ENCODE measurements around the gene HOXD9. TPM values are rescaled to one million over a fixed set of nuclear protein-coding genes. Genes with fewer than 3 reads are reported as not detected.

The HOXD9 gene
- total and polyA plus RNA-seq, 4 experiments from 2014 or later: not detected

- Mint-ChIP-seq H3K27me3 (peaks cover 65 to 73% of the 10 kb centered on the region in 2 donors), H3K9me3 (peaks cover 0 to 40% (median 22%) of the 10 kb centered on the region in 8 donors), H3K27ac (peak overlapping the region in 4 of 7 donors; percentile 29 to 81 (median 70)), H3K4me1 (peaks cover 4 to 19% (median 11%) of the 10 kb centered on the region in 4 donors), H3K36me3 (no peaks in the 10 kb centered on the region), H3K4me3 (peak overlapping the region in 3 of 8 donors; percentile 30 to 57 (median 52))
- POLR2A ChIA-PET (ENCODE audit: partially characterized antibody): no interaction called here
- Histone ChIP-seq H3K4me1 (ENCODE audit: insufficient read depth, low read length) (peaks cover 6% of the 10 kb centered on the region), H3K9me3 (ENCODE audit: control insufficient read depth in 1 of 2, low read length in 2 of 2) (no peaks in the 10 kb centered on the region), H3K27ac (ENCODE audit: low read depth, low read length) (no peak overlapping the region), H3K4me3 (ENCODE audit: low read length in 2 of 2) (no peak overlapping the region), H3K27me3 (ENCODE audit: insufficient read depth, low read length) (peaks cover 71% of the 10 kb centered on the region), H3K36me3 (ENCODE audit: insufficient read depth, low read length) (no peaks in the 10 kb centered on the region)
- intact Hi-C loops (cut with micrococcal nuclease): loop anchor here (5.0 kb wide), 1 partner anchor 35 kb away; no protein-coding TSS in a partner anchor
- CTCF ChIA-PET (ENCODE audit: partially characterized antibody): interaction anchor here (1.2 to 3.4 kb wide), 3 partner anchors 14 to 18 kb away, joined by 3 to 12 read pairs (median 3); no protein-coding TSS in a partner anchor
- DNase-seq: no peak
Measured at GRCh38 chr2:176112375-176113302, 9.9 kb upstream of the HOXD9 start.

- H3K4me3 Mint-ChIP-seq: peak overlapping the region in 1 of 8 donors; percentile 36
- peaks cover 73 to 82% of the 10 kb centered on the region in 2 donors for H3K27me3 Mint-ChIP-seq
- no peak for DNase-seq
- H3K9me3 Mint-ChIP-seq: peaks cover 2 to 44% (median 27%) of the 10 kb centered on the region in 8 donors
- intact Hi-C loops (cut with micrococcal nuclease): loop anchor here (5.0 kb wide), 1 partner anchor 37 kb away; no protein-coding TSS in a partner anchor
- Histone ChIP-seq H3K9me3 (ENCODE audit: control insufficient read depth in 1 of 2, low read length in 2 of 2) (no peaks in the 10 kb centered on the region), H3K27me3 (ENCODE audit: insufficient read depth, low read length) (peaks cover 76% of the 10 kb centered on the region), H3K4me3 (ENCODE audit: low read length in 2 of 2) (no peak overlapping the region), H3K4me1 (ENCODE audit: insufficient read depth, low read length) (peaks cover 9% of the 10 kb centered on the region), H3K36me3 (ENCODE audit: insufficient read depth, low read length) (no peaks in the 10 kb centered on the region), H3K27ac (ENCODE audit: low read depth, low read length) (no peak overlapping the region)
- ChIA-PET CTCF (ENCODE audit: partially characterized antibody) (interaction anchor here (0.7 to 1.6 kb wide), 4 partner anchors 12 to 18 kb away, joined by 3 read pairs; no protein-coding TSS in a partner anchor), POLR2A (ENCODE audit: partially characterized antibody) (no interaction called here)
- H3K4me1 Mint-ChIP-seq: peaks cover 4 to 12% (median 8%) of the 10 kb centered on the region in 4 donors
- peak overlapping the region in 2 of 7 donors; percentile 68 to 81 for H3K27ac Mint-ChIP-seq
- H3K36me3 Mint-ChIP-seq: peaks cover 0 to 2% of the 10 kb centered on the region in 2 donors
Measured at GRCh38 chr2:176114120-176114929, 8.2 kb upstream of the HOXD9 start.

GRCh38 chr2:176114930-176115625, 7.4 kb upstream of the HOXD9 start:
- intact Hi-C loops (cut with micrococcal nuclease): loop anchor here (5.0 kb wide), 1 partner anchor 38 kb away; no protein-coding TSS in a partner anchor
- peaks cover 70 to 80% of the 10 kb centered on the region in 2 donors for H3K27me3 Mint-ChIP-seq
- DNase-seq: no peak
- Histone ChIP-seq H3K9me3 (ENCODE audit: control insufficient read depth in 1 of 2, low read length in 2 of 2) (no peaks in the 10 kb centered on the region), H3K27me3 (ENCODE audit: insufficient read depth, low read length) (peaks cover 75% of the 10 kb centered on the region), H3K4me1 (ENCODE audit: insufficient read depth, low read length) (peaks cover 9% of the 10 kb centered on the region), H3K27ac (ENCODE audit: low read depth, low read length) (no peak overlapping the region), H3K4me3 (ENCODE audit: low read length in 2 of 2) (no peak overlapping the region), H3K36me3 (ENCODE audit: insufficient read depth, low read length) (no peaks in the 10 kb centered on the region)
- no peak overlapping the region for H3K4me3 Mint-ChIP-seq
- ChIA-PET CTCF (ENCODE audit: partially characterized antibody) (no interaction called here), POLR2A (ENCODE audit: partially characterized antibody) (no interaction called here)
- H3K36me3 Mint-ChIP-seq: peaks cover 0 to 2% of the 10 kb centered on the region in 2 donors
- H3K9me3 Mint-ChIP-seq: peaks cover 2 to 36% (median 21%) of the 10 kb centered on the region in 8 donors
- peak overlapping the region in 1 of 7 donors; percentile 81 for H3K27ac Mint-ChIP-seq
- H3K4me1 Mint-ChIP-seq: peaks cover 2 to 9% (median 7%) of the 10 kb centered on the region in 4 donors

GRCh38 chr2:176115883-176116813, 6.4 kb upstream of the HOXD9 start, which contains the start of gene HOXD10:
Gene HOXD10 (plus strand): TSS chr2:176116778. CDS start chr2:176116834, 56 bp downstream.
- H3K9me3 ChIP-seq (ENCODE audit: control insufficient read depth in 1 of 2, low read length in 2 of 2): no peaks in the 10 kb centered on the region
- no peak for DNase-seq
- Mint-ChIP-seq H3K4me3 (peak within 1 kb of the TSS in 2 of 8 donors; percentile 21 to 35), H3K36me3 (peaks cover 0 to 3% of the 10 kb centered on the region in 2 donors), H3K9me3 (peaks cover 2 to 39% (median 19%) of the 10 kb centered on the region in 8 donors), H3K4me1 (peaks cover 2 to 14% (median 8%) of the 10 kb centered on the region in 4 donors), H3K27ac (peak within 1 kb of the TSS in 4 of 7 donors; percentile 24 to 81 (median 70)), H3K27me3 (peaks cover 73 to 81% of the 10 kb centered on the region in 2 donors)
- ChIA-PET CTCF (ENCODE audit: partially characterized antibody) (no interaction called here), POLR2A (ENCODE audit: partially characterized antibody) (no interaction called here)
- H3K4me1 ChIP-seq (ENCODE audit: insufficient read depth, low read length): peaks cover 8% of the 10 kb centered on the region
- no peak within 1 kb of the TSS for H3K4me3 ChIP-seq (ENCODE audit: low read length in 2 of 2)
- peaks cover 75% of the 10 kb centered on the region for H3K27me3 ChIP-seq (ENCODE audit: insufficient read depth, low read length)
- H3K36me3 ChIP-seq (ENCODE audit: insufficient read depth, low read length): no peaks in the 10 kb centered on the region
- no peak within 1 kb of the TSS for H3K27ac ChIP-seq (ENCODE audit: low read depth, low read length)
- intact Hi-C loops (cut with micrococcal nuclease): no loop called here

GRCh38 chr2:176117162-176117822, 5.2 kb upstream of the HOXD9 start:
- H3K36me3 ChIP-seq (ENCODE audit: insufficient read depth, low read length): no peaks in the 10 kb centered on the region
- Mint-ChIP-seq H3K4me3 (peak overlapping the region in 1 of 8 donors; percentile 35), H3K36me3 (peaks cover 0 to 4% of the 10 kb centered on the region in 2 donors), H3K27me3 (peaks cover 68 to 74% of the 10 kb centered on the region in 2 donors), H3K9me3 (peaks cover 2 to 33% (median 16%) of the 10 kb centered on the region in 8 donors), H3K27ac (peak overlapping the region in 2 of 7 donors; percentile 24 to 63), H3K4me1 (peaks cover 2 to 14% (median 7%) of the 10 kb centered on the region in 4 donors)
- POLR2A ChIA-PET (ENCODE audit: partially characterized antibody): no interaction called here
- peaks cover 9% of the 10 kb centered on the region for H3K4me1 ChIP-seq (ENCODE audit: insufficient read depth, low read length)
- no peaks in the 10 kb centered on the region for H3K9me3 ChIP-seq (ENCODE audit: control insufficient read depth in 1 of 2, low read length in 2 of 2)
- DNase-seq: no peak
- H3K4me3 ChIP-seq (ENCODE audit: low read length in 2 of 2): no peak overlapping the region
- intact Hi-C loops (cut with micrococcal nuclease): no loop called here
- CTCF ChIA-PET (ENCODE audit: partially characterized antibody): interaction anchor here (0.6 kb wide), 1 partner anchor 326 kb away, joined by 6 read pairs; no protein-coding TSS in a partner anchor
- peaks cover 75% of the 10 kb centered on the region for H3K27me3 ChIP-seq (ENCODE audit: insufficient read depth, low read length)
- no peak overlapping the region for H3K27ac ChIP-seq (ENCODE audit: low read depth, low read length)
